ENCODE measurements around the gene TCEA2.

TCEA2 gene

GRCh38 chr20:64035933-64036345 lies 27.1 kb upstream of the TCEA2 start, which contains the start of gene C20orf204:
C20orf204 (plus strand) TSS chr20:64036182; CDS start chr20:64036324, 142 bp downstream.
- no peak for DNase-seq (ENCODE audit: low spot score)

- DNase-seq (ENCODE audit: low spot score), result no peak
Observed at GRCh38 chr20:64036346-64037198, 26.4 kb upstream of the TCEA2 start.

GRCh38 chr20:64037199-64037497 lies 25.9 kb upstream of the TCEA2 start:
- DNase-seq (ENCODE audit: low spot score), result no peak

GRCh38 chr20:64037498-64038213 lies 25.3 kb upstream of the TCEA2 start:
- DNase-seq (ENCODE audit: low spot score), result peak; percentile 79

GRCh38 chr20:64038224-64038564 lies 24.8 kb upstream of the TCEA2 start:
- DNase-seq (ENCODE audit: low spot score), result peak; percentile 79

- peak; percentile 98 for DNase-seq (ENCODE audit: low spot score)
Observed at GRCh38 chr20:64038565-64039292, 24.3 kb upstream of the TCEA2 start.

GRCh38 chr20:64039293-64040160 lies 23.5 kb upstream of the TCEA2 start:
- DNase-seq (ENCODE audit: low spot score), result peak; percentile 64

- DNase-seq (ENCODE audit: low spot score), result no peak
Observed at GRCh38 chr20:64040231-64041039, 22.6 kb upstream of the TCEA2 start.

GRCh38 chr20:64041040-64041780 lies 21.8 kb upstream of the TCEA2 start:
- no peak for DNase-seq (ENCODE audit: low spot score)

GRCh38 chr20:64041781-64042053 lies 21.3 kb upstream of the TCEA2 start:
- DNase-seq (ENCODE audit: low spot score), result no peak

GRCh38 chr20:64042054-64042781 lies 20.8 kb upstream of the TCEA2 start:
- no peak for DNase-seq (ENCODE audit: low spot score)

GRCh38 chr20:64043768-64044167 lies 19.2 kb upstream of the TCEA2 start:
- DNase-seq (ENCODE audit: low spot score), result no peak

GRCh38 chr20:64044484-64045247 lies 18.3 kb upstream of the TCEA2 start:
- DNase-seq (ENCODE audit: low spot score), result no peak

- DNase-seq (ENCODE audit: low spot score), result no peak
Observed at GRCh38 chr20:64045346-64046011, 17.5 kb upstream of the TCEA2 start.

- DNase-seq (ENCODE audit: low spot score), result no peak
Observed at GRCh38 chr20:64047046-64047389, 16.0 kb upstream of the TCEA2 start.

- DNase-seq (ENCODE audit: low spot score), result no peak
Observed at GRCh38 chr20:64047968-64048401, 15.0 kb upstream of the TCEA2 start.

- DNase-seq (ENCODE audit: low spot score), result no peak
Observed at GRCh38 chr20:64048402-64049044, 14.5 kb upstream of the TCEA2 start.

Measured in HuH-7 (cell line).